GM12874 (cell line): ENCODE data around the gene CDK15.

Experiments used
- TF ChIP-seq, protein P1 (sequence below): IDR thresholded peaks from 2 replicates; pipeline ENCODE4 v1.5.1; 2011; ENCODE audit warnings: low read depth, mild to moderate bottlenecking, control low read depth, low read length, moderate library complexity; ENCODE audit not compliant: insufficient read depth

CDK15 gene

DNA sequence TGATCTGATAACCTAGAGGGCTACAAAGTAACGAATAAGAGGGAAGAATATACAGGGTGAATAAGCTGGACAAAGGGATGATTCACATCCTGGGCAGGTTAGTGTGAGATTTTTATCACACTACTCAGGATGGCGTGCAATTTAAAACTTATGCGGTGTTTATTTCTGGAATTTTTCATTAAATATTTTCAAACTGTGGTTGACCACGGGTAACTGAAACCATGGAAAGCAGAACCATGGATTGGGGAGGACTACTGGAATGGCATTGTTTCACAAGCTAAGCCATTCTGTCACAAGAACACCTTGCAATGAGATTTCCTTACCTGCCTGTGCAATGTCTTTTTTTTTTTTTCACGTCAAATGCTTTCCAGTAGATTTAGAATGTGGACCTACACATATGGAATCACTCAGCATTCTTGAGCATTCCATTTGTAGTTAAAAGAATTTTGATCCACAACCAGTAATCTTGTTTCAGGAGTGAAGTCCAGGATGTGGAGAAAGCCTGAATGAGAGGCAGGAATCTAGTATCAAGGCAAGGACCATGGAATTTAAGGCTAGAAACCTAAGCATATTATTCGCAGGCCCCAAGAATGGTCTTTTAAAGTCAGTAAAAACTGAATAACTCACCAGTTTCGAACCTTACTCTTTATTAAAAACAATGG, 8.0 kb upstream of the CDK15 start:
- TF ChIP-seq, protein P1, sequence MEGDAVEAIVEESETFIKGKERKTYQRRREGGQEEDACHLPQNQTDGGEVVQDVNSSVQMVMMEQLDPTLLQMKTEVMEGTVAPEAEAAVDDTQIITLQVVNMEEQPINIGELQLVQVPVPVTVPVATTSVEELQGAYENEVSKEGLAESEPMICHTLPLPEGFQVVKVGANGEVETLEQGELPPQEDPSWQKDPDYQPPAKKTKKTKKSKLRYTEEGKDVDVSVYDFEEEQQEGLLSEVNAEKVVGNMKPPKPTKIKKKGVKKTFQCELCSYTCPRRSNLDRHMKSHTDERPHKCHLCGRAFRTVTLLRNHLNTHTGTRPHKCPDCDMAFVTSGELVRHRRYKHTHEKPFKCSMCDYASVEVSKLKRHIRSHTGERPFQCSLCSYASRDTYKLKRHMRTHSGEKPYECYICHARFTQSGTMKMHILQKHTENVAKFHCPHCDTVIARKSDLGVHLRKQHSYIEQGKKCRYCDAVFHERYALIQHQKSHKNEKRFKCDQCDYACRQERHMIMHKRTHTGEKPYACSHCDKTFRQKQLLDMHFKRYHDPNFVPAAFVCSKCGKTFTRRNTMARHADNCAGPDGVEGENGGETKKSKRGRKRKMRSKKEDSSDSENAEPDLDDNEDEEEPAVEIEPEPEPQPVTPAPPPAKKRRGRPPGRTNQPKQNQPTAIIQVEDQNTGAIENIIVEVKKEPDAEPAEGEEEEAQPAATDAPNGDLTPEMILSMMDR: no peak

DNA sequence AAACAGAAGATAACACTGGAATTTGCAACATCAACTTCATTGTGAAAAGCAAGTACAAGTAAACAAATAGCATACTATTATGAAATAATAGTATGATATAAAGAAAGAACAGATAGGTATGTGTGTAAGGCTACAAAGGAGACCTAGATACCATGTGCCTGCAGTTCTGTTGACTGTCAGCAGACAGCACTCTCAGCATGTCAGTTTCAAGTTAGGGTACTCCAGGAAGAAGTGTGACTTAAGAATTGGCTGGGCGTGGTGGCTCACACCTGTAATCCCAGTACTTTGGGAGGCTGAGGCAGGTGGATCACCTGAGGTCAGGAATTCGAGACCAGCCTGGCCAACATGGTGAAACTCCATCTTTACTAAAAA, 7.4 kb upstream of the CDK15 start:
- TF ChIP-seq, protein P1: peak; percentile 35; the same call in 1 of the 2 replicates

DNA sequence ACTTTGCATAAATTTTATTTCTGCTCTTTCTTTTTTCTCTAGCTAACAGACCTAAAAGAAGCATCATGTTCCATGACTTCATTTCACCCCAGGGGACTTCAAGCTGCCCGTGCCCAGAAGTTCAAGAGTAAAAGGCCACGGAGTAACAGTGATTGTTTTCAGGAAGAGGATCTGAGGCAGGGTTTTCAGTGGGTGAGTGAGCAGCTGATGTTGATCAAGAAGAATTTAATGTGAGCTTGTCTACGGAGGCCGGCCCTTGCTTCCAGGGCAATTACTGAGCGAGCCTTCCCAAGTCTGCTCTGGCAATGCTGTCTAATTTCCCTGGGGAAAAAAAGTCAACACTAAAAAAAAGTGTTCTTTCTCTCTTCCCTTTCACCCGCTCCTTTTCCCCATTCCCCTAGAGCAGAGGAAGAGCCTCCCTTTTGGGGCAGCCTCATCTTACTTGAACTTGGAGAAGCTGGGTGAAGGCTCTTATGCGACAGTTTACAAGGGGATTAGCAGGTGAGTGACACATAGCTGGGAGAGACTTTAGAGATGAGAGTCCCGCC, 1.2 kb downstream of the CDK15 start:
- TF ChIP-seq, protein P1: no peak

DNA sequence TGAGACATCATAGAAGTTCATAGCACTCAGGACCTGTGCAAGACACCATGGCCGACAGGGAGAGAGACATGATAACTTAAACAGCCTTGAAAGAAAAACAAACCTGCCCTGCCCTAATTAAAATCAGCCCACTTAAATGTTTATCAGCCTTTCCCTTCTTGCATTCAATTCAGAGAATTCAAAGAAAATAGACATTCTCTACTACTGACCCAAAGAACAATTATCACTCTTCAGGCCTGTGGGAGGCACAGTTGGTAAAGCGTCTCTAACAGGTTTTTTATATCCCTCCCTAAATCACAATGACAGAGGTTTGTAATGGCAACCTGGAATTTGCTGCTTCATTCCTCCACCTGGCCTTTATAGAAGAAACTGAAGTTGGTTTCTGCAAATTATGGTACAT, 1.7 kb downstream of the CDK15 start:
- TF ChIP-seq, protein P1: no peak

DNA sequence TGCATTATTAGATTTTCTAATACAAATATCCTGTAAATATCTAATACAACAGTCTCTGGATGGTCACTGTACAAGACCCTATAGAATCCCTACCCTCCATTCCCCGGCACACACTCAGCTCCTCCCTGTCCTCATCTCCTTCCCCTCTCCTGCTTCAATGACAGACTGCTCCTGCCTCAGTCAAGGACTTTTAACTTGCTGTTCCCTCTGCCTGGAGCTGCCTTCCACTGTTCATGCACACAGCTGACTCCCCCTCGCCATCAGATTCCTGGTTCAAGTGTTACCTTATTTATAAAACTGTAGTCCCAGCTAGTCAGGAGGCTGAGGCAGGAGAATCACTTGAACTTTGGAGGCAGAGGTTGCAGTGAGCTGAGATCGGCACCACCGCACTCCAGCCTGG, 3.3 kb downstream of the CDK15 start:
- TF ChIP-seq, protein P1: no peak

DNA sequence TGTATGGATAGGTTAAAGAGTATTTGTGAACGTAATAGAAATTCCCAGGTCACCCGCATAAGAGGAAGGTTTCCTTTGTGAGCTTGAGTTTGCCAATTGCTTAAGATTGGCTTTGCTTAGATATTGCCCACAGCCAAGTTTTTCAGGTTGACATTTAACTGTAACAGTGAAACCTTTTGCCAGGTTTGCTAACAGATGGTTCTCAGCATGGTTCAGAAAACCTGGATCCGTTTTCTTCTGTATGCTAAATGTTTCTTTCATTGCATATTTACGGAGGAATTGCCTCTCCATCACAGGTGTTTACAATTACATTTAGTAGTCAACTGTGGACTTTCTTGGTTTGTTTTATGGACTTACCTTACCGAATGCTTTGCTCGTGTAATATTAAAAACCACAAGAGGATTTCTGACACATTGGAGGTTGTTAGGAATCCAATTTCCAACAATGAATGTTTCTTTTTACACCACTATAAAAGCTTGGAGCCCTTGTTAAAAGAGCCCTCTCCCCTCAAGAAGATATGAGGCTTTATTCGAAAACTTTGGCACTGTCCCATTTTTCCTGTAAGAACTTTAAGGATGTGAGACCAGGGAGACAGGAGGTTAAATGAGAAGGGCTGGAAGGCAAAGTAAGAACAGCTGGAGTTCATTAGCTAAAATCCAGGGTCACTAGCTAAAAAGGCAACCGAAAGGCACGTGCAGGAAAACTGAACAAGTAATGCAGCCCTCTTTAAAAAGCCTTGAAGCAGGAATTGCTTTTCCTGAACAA, 7.8 kb downstream of the CDK15 start:
- TF ChIP-seq, protein P1: no peak

DNA sequence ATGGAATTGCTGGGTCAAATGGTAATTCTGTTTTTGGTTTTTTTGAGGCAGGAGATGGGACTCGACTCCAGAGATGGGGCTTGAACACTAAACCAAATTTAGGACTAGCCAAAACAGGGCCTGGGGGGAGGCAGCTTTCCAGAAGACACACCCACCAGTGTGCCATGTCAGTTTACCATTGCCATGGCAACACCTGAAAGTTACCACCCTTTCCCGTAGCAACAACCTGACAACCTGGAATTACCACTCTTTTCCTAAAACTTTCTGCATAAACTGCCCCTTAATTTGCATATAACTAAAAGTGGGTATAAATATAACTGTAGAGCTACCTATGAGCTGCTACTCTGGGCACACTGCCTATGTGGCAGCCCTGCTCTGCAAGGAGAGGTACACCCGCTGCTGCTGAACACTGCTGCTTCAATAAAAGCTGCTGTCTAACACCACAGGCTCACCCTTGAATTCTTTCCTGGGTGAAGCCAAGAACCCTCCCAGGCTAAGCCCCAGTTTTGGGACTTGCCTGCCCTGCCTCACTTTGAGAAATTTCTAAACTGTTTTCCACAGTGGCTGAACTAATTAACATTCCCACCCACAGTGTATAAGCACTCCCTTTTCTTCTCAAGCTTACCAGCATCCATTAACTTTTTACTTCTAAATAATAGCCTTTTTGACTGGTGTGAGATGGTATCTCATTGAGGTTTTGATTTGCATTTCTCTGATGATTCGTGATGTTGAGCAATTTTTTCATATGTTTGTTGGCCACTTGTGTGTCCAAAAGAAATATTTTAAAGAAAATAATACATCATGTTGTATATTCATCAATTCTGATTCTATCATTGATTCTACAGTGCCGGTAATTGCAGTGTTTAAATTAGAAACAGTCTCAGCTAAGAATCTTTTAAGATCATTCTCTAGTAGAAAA, 10.6 kb downstream of the CDK15 start:
- TF ChIP-seq, protein P1: no peak
